Activated CD4-positive, alpha-beta T cell treated with anti-CD3 and anti-CD28 coated beads, Interleukin-2, amount 50 U/mL, for 24 hours (primary cell): ENCODE results near the gene ARRDC2.

Source experiments
- DNase-seq, 2 donors: peaks; one replicate each; pipeline ENCODE4 v3.0.0-alpha.2; 2020; ENCODE audit warnings: low read depth in 1 of 2, low spot score in 1 of 2

The ARRDC2 gene

DNA sequence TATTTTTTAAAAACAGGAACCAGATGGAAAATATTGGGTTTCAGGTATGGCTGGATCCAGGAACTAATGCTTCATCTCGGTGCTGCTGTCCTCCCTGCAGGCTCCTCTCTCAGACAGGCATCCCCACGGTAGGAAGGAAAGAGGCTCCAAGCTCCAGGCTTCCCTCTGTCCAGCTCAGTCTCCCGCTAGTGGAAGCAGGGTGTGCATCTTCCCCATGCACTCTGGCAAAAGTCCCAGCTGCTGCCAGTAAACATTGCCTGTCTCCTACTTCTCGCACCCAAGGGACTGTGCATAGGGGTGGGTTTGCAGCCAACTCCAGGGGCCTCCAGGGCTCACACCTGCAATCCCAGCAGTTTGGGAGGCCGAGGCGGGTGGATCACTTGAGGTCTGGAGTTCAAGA is 49.6 kb downstream of the ARRDC2 start:
- no peak for DNase-seq

DNA sequence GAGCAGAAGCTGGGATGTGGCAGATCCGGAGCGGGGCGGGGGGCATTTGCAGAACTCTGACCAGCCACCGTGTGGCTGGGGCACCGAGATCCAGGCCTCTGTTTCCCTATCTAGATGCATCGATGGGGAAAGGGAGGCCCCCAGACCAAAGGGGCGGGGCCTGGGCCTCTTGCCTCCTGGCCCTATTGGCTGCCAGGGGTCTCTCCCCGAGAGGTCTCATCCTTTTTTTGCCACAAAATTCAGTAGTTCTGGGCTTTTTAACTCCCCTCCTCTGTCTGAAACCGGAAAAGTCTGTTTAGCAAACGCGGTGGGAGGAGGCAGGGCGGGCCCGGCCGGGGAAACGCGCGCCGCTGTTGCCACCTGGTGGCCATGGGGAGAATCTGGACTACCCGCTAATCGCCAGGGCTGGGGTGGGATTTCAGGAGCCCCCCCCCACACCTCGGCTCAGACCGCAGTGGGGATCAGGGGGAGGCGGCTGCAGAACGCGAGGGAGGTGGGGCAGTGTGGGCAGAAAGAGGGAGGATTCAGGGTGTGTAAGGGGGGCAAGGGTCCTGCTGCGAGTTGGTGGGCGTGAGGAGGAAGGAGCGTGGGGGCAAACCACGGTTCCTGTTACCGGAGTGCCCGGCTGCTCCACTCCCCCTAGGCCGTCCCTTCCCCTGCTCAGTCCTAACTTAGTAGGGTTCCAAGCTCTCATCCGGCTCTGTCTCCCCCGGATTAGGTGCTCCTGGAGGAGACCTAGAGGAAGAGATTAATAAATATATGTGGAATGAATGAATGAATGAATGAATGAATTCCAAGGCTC is 50.4 kb downstream of the ARRDC2 start:
- DNase-seq: peak; percentile 63 to 68

DNA sequence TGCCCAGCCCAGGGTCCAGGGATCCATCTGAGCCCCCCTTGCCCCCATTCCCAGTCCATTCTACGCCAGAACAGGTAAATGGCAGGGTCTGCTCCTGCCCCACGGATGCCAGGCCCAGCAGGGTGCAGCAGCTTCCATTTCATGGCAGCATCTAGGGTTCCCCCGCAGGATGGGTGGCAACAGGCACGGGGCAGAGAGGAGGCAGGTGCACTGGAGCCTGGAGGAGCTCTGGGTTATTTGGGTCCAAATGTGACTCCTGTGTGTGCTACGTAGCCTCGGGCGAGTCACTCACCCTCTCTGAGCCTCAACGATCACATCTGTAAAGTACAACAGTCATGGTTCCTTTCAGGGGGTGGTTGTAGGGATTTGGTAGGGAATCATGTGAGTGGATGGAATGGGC is 51.3 kb downstream of the ARRDC2 start:
- DNase-seq: no peak

DNA sequence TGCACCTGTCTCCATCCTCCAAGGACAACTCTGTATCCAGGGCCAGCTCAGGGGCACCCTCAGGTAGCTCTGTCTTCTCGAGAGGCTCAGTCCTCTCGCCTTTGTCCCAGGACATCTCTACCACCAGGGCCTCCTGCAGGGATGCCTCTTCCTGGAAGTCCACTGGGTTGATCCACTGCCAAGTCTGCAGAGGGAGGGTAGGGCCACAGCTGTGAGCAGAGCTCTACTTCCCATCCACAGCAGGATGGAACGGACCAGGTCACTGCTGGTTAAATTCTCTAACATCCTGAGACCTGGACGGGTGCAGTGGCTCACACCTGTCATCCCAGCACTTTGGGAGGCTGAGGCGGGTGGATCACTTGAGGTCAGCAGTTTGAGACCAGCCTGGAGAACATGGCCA is 51.9 kb downstream of the ARRDC2 start:
- no peak for DNase-seq

DNA sequence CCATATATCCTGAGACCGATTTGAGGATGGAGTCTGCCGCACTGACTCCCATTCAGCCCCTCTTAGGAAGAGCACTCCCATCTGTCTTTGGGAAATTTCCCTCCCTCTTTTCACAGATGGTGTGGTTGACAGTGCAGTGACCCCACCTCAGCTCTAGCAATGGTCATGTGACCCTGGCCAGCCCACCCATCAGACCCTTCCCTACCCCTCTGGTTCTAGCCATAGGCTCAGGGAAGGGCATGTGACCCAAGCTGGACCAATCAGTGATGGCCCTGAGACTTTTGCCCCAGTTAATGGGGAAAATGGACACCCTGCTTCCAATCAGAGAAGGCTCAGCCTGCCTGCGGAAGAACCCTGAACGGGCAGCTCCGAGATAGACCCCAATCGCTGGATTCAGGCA is 52.5 kb downstream of the ARRDC2 start:
- DNase-seq: no peak

DNA sequence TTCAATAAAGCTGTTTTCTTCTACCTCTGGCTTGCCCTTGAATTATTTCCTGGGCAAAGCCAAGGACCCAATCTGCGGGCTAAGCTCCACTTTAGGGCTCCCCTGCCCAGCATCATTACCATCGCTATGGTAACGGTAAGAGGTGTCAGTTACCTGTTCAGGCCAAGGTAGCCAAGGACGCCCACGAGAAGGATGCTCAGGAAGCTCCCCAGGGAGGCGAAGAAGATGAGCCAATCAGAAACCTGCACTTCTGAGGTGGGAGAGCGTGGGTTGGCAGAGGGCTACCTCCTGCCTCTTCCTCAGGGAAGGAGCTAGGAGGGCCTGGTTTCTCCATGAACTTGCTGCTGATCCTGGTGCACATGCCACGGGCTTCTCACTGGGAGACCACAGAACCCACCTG is 54.1 kb downstream of the ARRDC2 start:
- no peak for DNase-seq

DNA sequence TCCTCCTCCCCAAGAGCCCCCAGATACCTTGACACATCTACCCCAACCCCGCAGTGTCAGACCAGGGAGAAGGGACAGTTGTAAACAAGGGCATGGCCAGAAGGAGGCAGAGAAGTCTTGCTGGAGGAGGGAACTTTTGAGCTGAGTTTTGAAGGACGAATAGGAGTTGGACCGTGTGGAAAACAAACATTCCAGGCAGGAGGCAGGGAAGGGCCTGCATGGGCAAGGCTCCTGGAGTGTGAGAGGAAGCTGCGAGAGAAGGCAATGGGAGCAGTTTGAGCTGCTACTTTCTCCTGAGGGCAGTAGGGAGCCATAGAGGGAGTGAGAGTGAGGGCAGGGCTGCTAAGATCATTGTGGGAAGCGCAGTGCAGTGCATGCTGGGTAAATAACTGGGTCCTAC is 55.5 kb downstream of the ARRDC2 start:
- DNase-seq: no peak
